Choroid plexus epithelial cell (primary cell): ENCODE results near the gene UBA3.

Experiments
- DNase-seq: peaks from one replicate; pipeline ENCODE4 v3.0.0-alpha.2; 2010; ENCODE audit warnings: low read depth
- H3K4me3 ChIP-seq: 2 replicates; pipeline ENCODE4 v1.5.1; 2011; ENCODE audit warnings: low read depth, mild to moderate bottlenecking, control low read depth, low read length, moderate library complexity
- CTCF ChIP-seq: conservative IDR thresholded peaks from 2 replicates; pipeline ENCODE4 v1.5.1; 2011; ENCODE audit warnings: low read depth, mild to moderate bottlenecking, control low read depth, inconsistent platforms, low read length, moderate library complexity

Gene UBA3

DNA sequence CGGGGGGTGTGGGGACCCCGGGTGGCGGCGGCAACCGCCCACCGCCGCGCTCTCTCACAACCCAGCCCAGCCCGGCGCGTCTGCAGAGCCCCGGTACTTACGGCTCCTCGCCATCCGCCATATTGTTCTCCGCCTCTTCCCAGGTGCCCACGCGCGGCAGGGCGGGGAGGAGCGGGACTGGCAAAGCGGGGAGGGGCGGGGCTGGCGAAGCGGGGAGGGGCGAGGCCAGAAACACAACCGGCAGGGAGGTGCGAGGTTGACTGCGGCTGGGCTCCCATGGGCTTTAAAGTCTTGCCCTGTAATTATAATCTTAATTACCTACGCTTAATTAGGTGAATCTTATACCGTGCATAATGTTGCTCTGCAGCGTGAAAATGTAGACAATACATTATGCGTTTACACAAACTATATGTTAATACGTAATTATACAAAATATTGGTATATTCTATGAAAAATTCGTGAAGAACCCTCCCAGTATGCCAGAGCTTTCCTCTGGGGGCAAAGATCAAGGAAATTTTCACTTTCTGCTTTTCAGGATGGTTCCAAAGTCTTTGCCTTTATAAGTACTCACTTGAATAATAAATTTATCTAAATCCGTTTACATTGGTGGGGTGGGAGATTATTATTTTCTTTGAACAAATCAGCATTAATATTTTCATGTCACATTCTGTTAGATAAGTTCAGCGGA is at the start of gene UBA3:
Gene UBA3 (minus strand): TSS at position 133 of the 688 bp plus-strand sequence. CDS start 12 bp downstream, at position 121.
- H3K4me3 ChIP-seq: peak within 1 kb of the TSS; percentile 73
- peak; percentile 88 for DNase-seq
- TF ChIP-seq CTCF: no peak

DNA sequence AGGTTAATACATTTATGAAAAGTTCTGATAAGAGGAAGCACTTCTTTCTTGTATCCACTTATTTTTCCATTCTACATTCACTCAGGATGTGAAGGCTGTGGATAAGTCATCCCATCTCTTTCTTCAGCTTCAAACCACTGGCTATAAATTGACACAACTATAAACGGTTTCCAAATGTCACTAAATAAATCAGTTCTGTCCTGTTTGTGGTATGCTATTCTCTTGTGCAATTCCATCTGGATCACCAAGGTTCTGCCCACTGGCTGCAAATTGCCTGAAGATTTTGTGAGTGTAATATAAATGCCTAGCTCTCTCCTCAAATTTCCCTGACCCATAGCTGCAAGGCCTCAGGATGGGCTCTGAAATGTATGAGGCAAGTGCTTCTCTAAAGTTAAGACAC is 49.4 kb upstream of the UBA3 start:
- DNase-seq: no peak
- no peak for TF ChIP-seq CTCF
- no peak overlapping the region for H3K4me3 ChIP-seq

DNA sequence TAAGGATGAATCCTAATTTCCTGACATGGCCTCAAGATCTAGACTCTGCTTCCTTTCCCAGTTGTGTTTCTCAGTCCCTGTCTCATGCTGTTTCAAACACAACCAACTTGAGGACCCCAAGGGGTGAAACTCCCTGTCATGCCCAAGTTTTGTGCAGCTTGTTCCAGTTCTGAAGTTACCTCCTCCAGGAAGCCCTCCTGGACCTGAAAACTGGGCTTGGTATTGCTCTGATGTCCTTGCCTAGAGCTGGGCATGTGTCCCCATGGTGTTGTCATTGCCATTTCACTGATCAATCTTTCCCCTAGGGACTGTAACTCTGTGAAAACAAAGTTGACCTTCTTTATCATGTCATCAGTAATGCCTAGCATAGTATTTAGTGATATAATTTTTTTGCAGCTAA is 48.3 kb upstream of the UBA3 start:
- H3K4me3 ChIP-seq: no peak overlapping the region
- TF ChIP-seq CTCF: no peak

GRCh38 chr3:69126999-69127398 is 46.8 kb upstream of the UBA3 start:
- TF ChIP-seq CTCF: no peak
- no peak overlapping the region for H3K4me3 ChIP-seq
- DNase-seq: no peak

More for the DNA sequence above, 48.3 kb upstream of the UBA3 start:
- no peak for DNase-seq

- DNase-seq: no peak
- TF ChIP-seq CTCF: no peak
- no peak overlapping the region for H3K4me3 ChIP-seq
Observed at GRCh38 chr3:69126216-69126615, 46.1 kb upstream of the UBA3 start.

DNA sequence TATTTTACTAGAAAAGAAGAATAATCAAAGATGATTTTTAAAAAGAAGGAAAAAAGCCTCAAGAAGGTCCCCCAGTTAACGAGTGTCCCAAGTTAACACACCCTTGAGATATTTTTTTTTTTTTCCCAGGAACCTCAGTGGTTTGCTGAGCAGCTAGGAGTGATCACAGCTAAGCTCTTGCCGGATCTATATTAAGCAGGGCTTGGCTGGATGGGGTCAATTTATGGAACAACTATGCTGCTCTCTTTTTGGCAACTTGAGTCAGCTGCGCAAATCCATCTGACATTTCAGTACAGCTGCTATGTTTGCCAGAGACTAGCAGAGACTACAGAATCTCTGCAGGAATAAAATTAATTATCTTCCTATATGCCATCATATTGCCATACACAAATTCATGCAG is 42.2 kb upstream of the UBA3 start, which contains the start of gene LMOD3:
Gene LMOD3 (minus strand): TSS at position 193 of the 400 bp plus-strand sequence. CDS start 209 bp downstream, outside the sequence.
- TF ChIP-seq CTCF: no peak
- DNase-seq: no peak
- no peak within 1 kb of the TSS for H3K4me3 ChIP-seq

DNA sequence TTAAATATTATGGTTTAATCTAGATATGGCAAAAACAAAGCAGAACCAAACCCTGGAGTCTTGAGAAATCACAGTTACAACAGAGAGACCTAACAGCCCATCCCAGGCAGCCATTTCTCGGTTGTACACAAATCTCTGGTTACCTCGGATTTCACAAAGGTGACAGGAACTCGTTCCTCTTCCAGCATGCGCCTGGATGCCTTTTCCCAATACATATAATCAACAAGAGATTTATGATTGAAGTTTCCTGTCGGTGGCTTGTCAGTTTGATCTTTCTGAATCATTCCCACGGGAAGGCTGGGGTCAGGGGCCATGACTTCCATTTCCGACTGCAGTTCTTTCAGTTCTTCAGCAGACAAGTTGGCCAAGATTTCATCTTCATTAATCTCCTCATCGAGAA is 41.8 kb upstream of the UBA3 start:
- no peak for TF ChIP-seq CTCF
- no peak overlapping the region for H3K4me3 ChIP-seq

More for the DNA sequence above, 41.8 kb upstream of the UBA3 start:
- DNase-seq: peak; percentile 13
